ENCODE measurements around the gene GRM3.

The GRM3 gene

GRCh38 chr7:86818903-86819302, 175.2 kb downstream of the GRM3 start:
- H3K27ac ChIP-seq: no peak overlapping the region
- no peak for TF ChIP-seq CTCF (IDR thresholded peaks at IDR 0.05)
- no peak for TF ChIP-seq ZFX (IDR thresholded peaks at IDR 0.05; ENCODE audit: borderline replicate concordance)

GRCh38 chr7:86823769-86824168, 180.1 kb downstream of the GRM3 start:
- TF ChIP-seq CTCF (IDR thresholded peaks at IDR 0.05) (no peak), ZFX (IDR thresholded peaks at IDR 0.05; ENCODE audit: borderline replicate concordance) (no peak)
- H3K27ac ChIP-seq: no peak overlapping the region

- H3K27ac ChIP-seq: no peak overlapping the region
- TF ChIP-seq CTCF (IDR thresholded peaks at IDR 0.05): no peak
- TF ChIP-seq ZFX (IDR thresholded peaks at IDR 0.05; ENCODE audit: borderline replicate concordance): no peak
These were observed 181.6 kb downstream of the GRM3 start for GRCh38 chr7:86825264-86825663.

- no peak overlapping the region for H3K27ac ChIP-seq
- TF ChIP-seq CTCF (IDR thresholded peaks at IDR 0.05) (no peak), ZFX (IDR thresholded peaks at IDR 0.05; ENCODE audit: borderline replicate concordance) (no peak)
These were observed 183.2 kb downstream of the GRM3 start for GRCh38 chr7:86826948-86827347.

- no peak overlapping the region for H3K27ac ChIP-seq
- TF ChIP-seq CTCF (IDR thresholded peaks at IDR 0.05): no peak
- no peak for TF ChIP-seq ZFX (IDR thresholded peaks at IDR 0.05; ENCODE audit: borderline replicate concordance)
These were observed 189.7 kb downstream of the GRM3 start for GRCh38 chr7:86833360-86833759.

GRCh38 chr7:86837235-86837634, 193.5 kb downstream of the GRM3 start:
- TF ChIP-seq CTCF (IDR thresholded peaks at IDR 0.05) (no peak), ZFX (IDR thresholded peaks at IDR 0.05; ENCODE audit: borderline replicate concordance) (no peak)
- H3K27ac ChIP-seq: no peak overlapping the region

- no peak for TF ChIP-seq CTCF (IDR thresholded peaks at IDR 0.05)
- TF ChIP-seq ZFX (IDR thresholded peaks at IDR 0.05; ENCODE audit: borderline replicate concordance): no peak
- no peak overlapping the region for H3K27ac ChIP-seq
These were observed 200.9 kb downstream of the GRM3 start for GRCh38 chr7:86844608-86845007.

All from 22Rv1 (cell line).